Esophagus muscularis mucosa (tissue), 3 donors: ENCODE results near the gene TTC39C.

Experiments
- CTCF ChIP-seq, 3 experiments: fragments of 200-600 bp in 2 of 3; fragments of 450-650 bp in 1 of 3; sonication (generic) in 2 of 3; IDR thresholded peaks; one replicate each; pipeline ENCODE4 v1.5.1; 2017 to 2019; ENCODE audit warnings: antibody characterized with exemption in 3 of 3, mild to moderate bottlenecking in 2 of 3, moderate library complexity in 1 of 3
- POLR2A ChIP-seq: fragments of 450-650 bp; IDR thresholded peaks from one replicate; pipeline ENCODE4 v1.6.1; 2017; ENCODE audit warnings: antibody characterized with exemption, moderate library complexity, mild to moderate bottlenecking, low read depth

GRCh38 chr18:24126155-24126961, 111.8 kb downstream of the TTC39C start:
- TF ChIP-seq CTCF (IDR thresholded peaks at IDR 0.05) (no peak), POLR2A (no peak)
